Suprapubic skin (tissue), 4 donors: ENCODE results near the gene SIRT7. TPM values are rescaled to one million over a fixed set of nuclear protein-coding genes. Genes with fewer than 3 reads are reported as not detected.

ENCODE experiments used
- DNase-seq, 2 donors: peaks; one replicate each; pipeline ENCODE4 v3.0.0-alpha.2; 2019; ENCODE audit warnings: low spot score in 2 of 2
- H3K27ac ChIP-seq: fragments of 200-600 bp; sonication (generic); one replicate; pipeline ENCODE4 v1.5.1; 2019
- H3K27me3 ChIP-seq: fragments of 200-600 bp; sonication (generic); one replicate; pipeline ENCODE4 v1.5.1; 2019
- H3K36me3 ChIP-seq: fragments of 200-600 bp; sonication (generic); one replicate; pipeline ENCODE4 v1.5.1; 2019
- H3K4me1 ChIP-seq: fragments of 200-600 bp; sonication (generic); one replicate; pipeline ENCODE4 v1.5.1; 2019
- H3K4me3 ChIP-seq: fragments of 200-600 bp; sonication (generic); one replicate; pipeline ENCODE4 v1.5.1; 2019; ENCODE audit warnings: mild to moderate bottlenecking
- H3K9me3 ChIP-seq: fragments of 200-600 bp; sonication (generic); one replicate; pipeline ENCODE4 v1.5.1; 2019
- EP300 ChIP-seq: sonication (generic); formaldehyde crosslinking; IDR thresholded peaks from one replicate; pipeline ENCODE4 v1.6.1; 2017; ENCODE audit warnings: antibody characterized with exemption
- POLR2A ChIP-seq, 2 donors: fragments of 450-650 bp; IDR thresholded peaks; one replicate each; pipeline ENCODE4 v1.6.1; 2017; ENCODE audit warnings: antibody characterized with exemption in 2 of 2, mild to moderate bottlenecking in 2 of 2, moderate library complexity in 2 of 2
- POLR2AphosphoS5 ChIP-seq, 3 donors: sonication (generic); formaldehyde crosslinking; IDR thresholded peaks; one replicate each; pipeline ENCODE4 v1.6.1; 2017; ENCODE audit warnings: antibody characterized with exemption in 3 of 3
- WGBS: methylation state at CpG from one replicate; pipeline ENCODE4 v1.1.5; 2018; 5-methylcytosine and 5-hydroxymethylcytosine counted together
- total RNA-seq, 4 donors: library from RNA; depleted of rRNA; stranded (reverse); fragments of >200 nt; gene quantifications; one replicate each; pipeline ENCODE4 v1.1.0, GENCODE V29; 2016
- TF ChIP-seq, protein P1 (sequence below), 2 donors: fragments of 200-600 bp in 1 of 2; fragments of 450-650 bp in 1 of 2; sonication (generic) in 1 of 2; IDR thresholded peaks; one replicate each; pipeline ENCODE4 v1.5.1; 2016 to 2019; ENCODE audit warnings: antibody characterized with exemption in 2 of 2, mild to moderate bottlenecking in 1 of 2, moderate library complexity in 1 of 2

The SIRT7 gene
- total RNA-seq, 4 donors from 2014 or later, result 30.7 to 52.4 (median 38.9) TPM

DNA sequence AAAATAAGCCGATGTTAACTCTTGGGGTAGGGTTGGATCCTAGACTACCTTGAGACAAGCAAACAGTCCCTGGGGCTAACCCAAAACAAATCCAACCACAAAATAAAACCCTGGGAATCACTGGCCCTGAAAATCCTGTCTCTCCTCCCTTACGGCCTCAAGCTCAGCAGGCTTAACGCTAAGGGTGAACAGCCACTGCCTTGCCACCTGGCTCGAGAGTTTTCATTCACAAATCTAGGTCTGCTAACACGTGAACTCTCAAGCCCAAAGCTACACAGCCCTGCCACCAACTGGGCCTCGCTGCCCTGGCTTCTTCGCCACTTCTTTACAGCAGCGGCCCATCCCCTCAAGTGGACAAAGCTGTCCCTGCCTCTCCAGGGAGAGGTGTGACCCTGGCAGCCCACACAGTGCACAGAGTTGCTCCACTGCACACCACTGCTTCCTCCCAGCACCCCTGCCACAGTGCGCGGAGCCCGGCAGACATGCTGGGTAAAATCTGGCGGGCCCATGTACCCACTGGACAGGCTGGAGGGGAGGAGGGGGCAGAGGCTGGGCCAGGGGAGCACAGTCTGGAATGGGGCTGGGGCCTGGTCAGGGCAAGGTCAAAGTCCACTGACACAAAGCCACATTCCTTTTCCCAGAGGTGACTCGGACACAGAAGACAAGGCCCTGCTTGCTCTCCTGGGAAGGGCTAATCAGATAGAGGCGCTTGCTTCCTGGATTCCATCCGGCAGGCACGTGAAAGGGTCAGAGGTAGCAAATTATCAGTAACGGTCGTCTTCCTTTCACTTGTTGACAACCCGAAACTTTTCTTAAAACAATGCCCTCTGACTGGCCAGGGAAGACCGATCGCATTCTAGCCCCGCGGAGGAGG, 7.8 kb downstream of the SIRT7 start:
- H3K27ac ChIP-seq, result no peak overlapping the region
- TF ChIP-seq, protein P1, sequence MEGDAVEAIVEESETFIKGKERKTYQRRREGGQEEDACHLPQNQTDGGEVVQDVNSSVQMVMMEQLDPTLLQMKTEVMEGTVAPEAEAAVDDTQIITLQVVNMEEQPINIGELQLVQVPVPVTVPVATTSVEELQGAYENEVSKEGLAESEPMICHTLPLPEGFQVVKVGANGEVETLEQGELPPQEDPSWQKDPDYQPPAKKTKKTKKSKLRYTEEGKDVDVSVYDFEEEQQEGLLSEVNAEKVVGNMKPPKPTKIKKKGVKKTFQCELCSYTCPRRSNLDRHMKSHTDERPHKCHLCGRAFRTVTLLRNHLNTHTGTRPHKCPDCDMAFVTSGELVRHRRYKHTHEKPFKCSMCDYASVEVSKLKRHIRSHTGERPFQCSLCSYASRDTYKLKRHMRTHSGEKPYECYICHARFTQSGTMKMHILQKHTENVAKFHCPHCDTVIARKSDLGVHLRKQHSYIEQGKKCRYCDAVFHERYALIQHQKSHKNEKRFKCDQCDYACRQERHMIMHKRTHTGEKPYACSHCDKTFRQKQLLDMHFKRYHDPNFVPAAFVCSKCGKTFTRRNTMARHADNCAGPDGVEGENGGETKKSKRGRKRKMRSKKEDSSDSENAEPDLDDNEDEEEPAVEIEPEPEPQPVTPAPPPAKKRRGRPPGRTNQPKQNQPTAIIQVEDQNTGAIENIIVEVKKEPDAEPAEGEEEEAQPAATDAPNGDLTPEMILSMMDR (IDR thresholded peaks at IDR 0.05), result no peak
- TF ChIP-seq EP300, result no peak
- no peak for TF ChIP-seq POLR2A (IDR thresholded peaks at IDR 0.05)
- TF ChIP-seq POLR2AphosphoS5 (IDR thresholded peaks at IDR 0.05), result no peak
- no peaks in the 10 kb centered on the region for H3K27me3 ChIP-seq
- no peaks in the 10 kb centered on the region for H3K9me3 ChIP-seq
- H3K4me1 ChIP-seq, result peaks cover 28% of the 10 kb centered on the region
- DNase-seq, result no peak
- H3K4me3 ChIP-seq, result peak overlapping the region; percentile 88
- WGBS, result 35% methylated on average over 22 of the region's 23 CpGs
- H3K36me3 ChIP-seq, result peaks cover 57% of the 10 kb centered on the region

DNA sequence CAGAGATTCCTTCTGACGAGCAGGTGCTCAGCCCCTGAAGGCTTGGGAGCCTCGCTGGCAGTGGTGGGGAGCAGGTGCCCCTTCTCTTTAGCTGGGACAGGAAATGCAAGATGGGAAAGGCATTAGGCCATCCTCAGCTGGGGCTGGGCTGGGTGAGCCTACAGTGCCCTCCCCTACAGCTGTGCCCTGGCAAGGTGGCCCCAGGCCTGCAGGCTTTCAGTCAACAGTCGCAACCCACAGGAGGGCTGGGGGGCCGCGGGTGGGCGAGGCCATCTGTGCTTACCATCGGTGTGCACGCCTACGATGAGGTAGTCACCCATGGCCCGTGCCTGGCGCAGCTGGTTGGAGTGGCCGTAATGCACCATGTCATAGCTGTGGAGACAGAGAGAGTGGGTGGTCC, 8.7 kb downstream of the SIRT7 start:
- TF ChIP-seq, protein P1 (IDR thresholded peaks at IDR 0.05), result no peak
- TF ChIP-seq EP300 (no peak), POLR2A (IDR thresholded peaks at IDR 0.05) (no peak)
- Histone ChIP-seq H3K27me3 (no peaks in the 10 kb centered on the region), H3K9me3 (no peaks in the 10 kb centered on the region), H3K4me1 (peaks cover 28% of the 10 kb centered on the region), H3K27ac (no peak overlapping the region), H3K36me3 (peaks cover 53% of the 10 kb centered on the region), H3K4me3 (no peak overlapping the region)
- WGBS, result 96% methylated on average over 8 of the region's 12 CpGs
- DNase-seq, result no peak

DNA sequence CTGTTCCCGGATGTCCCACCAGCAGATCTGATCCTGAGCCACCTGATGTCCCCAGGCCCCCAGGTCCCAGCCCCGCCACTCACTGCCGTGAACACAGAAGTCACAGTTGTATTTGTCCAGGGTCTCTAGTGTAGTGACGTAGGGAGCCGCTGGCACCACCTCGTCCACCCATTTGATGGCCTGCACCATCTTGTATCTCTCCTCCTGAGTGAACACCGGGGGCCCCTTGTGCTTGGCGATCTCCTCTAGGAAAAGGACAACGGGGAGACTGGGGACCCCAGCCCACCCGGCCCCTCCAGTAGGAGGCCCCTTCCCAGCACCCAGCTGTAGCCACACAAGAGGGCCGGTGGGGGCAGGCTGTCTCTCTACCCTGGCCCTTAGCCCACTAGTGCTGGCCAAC, 9.2 kb downstream of the SIRT7 start:
- H3K9me3 ChIP-seq, result no peaks in the 10 kb centered on the region
- no peaks in the 10 kb centered on the region for H3K27me3 ChIP-seq
- TF ChIP-seq POLR2AphosphoS5 (IDR thresholded peaks at IDR 0.05) (no peak), POLR2A (IDR thresholded peaks at IDR 0.05) (no peak), EP300 (no peak)
- TF ChIP-seq, protein P1 (IDR thresholded peaks at IDR 0.05), result no peak
- WGBS, result no CpG with 5 or more reads among the region's 11 CpGs
- H3K4me3 ChIP-seq, result no peak overlapping the region
- no peak for DNase-seq
- no peak overlapping the region for H3K27ac ChIP-seq
- H3K36me3 ChIP-seq, result peaks cover 53% of the 10 kb centered on the region
- peaks cover 28% of the 10 kb centered on the region for H3K4me1 ChIP-seq

DNA sequence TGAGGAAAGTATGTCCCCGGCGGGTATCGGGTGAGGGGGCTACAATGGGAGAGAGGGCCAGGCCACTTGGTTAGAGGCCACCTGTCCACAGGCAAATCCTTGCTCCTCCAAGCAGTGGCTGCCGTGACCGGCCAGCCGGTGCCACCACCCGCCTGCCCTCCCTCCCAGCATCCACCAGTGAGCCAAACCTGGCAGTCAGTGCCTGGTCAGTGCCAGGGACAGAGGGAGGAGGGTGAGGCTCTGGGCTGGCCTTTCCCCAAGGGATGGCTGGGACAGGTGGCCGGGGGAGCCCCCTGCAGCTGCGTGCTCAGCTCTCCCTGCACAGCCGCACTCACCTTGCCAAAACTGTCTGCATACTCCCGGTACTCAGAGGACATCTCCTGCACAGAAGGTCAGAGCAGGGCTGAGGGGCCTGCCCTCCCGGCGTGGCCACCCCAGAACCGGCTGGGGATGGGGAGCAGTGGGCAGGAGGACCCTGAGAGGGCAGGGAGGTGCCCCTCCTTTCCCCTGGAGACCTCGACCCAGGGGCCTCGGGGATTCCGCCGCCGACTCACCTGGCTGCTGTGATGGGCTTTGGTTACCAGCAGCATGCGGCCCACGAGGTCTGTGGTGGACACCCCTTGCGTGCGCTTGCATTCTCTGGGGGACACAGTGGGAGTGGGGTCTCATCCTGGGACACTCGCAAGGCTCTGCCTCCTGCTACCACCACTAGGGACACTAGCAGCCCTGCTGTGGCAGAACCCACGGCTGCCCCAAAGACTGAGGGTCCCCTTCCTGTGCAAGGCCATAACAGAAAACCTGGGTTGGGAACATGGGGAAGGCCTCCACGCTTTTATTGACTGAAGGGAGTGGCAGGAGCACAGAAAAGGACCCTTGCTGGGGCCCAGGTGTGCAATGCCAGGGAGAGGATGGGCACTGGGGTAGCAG, 10.5 kb downstream of the SIRT7 start:
- peaks cover 41% of the 10 kb centered on the region for H3K36me3 ChIP-seq

More for the DNA sequence above, 10.5 kb downstream of the SIRT7 start:
- H3K4me3 ChIP-seq, result no peak overlapping the region
- peaks cover 30% of the 10 kb centered on the region for H3K4me1 ChIP-seq
- no peak for DNase-seq
- H3K27me3 ChIP-seq, result no peaks in the 10 kb centered on the region
- H3K27ac ChIP-seq, result no peak overlapping the region
- WGBS, result 97% methylated on average over 18 of the region's 26 CpGs
- H3K9me3 ChIP-seq, result no peaks in the 10 kb centered on the region
- TF ChIP-seq, protein P1 (IDR thresholded peaks at IDR 0.05), result no peak
- TF ChIP-seq EP300 (no peak), POLR2AphosphoS5 (IDR thresholded peaks at IDR 0.05) (no peak), POLR2A (IDR thresholded peaks at IDR 0.05) (no peak)
